Skeletal muscle satellite cell (primary cell): ENCODE results near the gene BMP7.

Experiments used
- H3K27me3 ChIP-seq: 2 replicates; pipeline ENCODE4 v1.7.0; 2013; ENCODE audit warnings: low read length; ENCODE audit not compliant: control insufficient read depth, insufficient read depth
- H3K36me3 ChIP-seq: 2 replicates; pipeline ENCODE4 v1.7.0; 2013; ENCODE audit warnings: mild to moderate bottlenecking, control low read depth, low read length; ENCODE audit not compliant: insufficient read depth
- H3K4me1 ChIP-seq: 2 replicates; pipeline ENCODE4 v1.7.0; 2013; ENCODE audit warnings: low read length; ENCODE audit not compliant: control insufficient read depth, insufficient read depth
- H3K4me2 ChIP-seq: 2 replicates; pipeline ENCODE4 v1.7.0; 2013; ENCODE audit warnings: mild to moderate bottlenecking, low read length
- H3K4me3 ChIP-seq: 2 replicates; pipeline ENCODE4 v1.7.0; 2013; ENCODE audit warnings: low read length
- H3K9ac ChIP-seq: 2 replicates; pipeline ENCODE4 v1.7.0; 2013; ENCODE audit warnings: mild to moderate bottlenecking, low read depth, low read length, moderate library complexity
- H3K9me3 ChIP-seq: replicated peaks from 2 replicates; pipeline ENCODE4 v1.7.0; 2013; ENCODE audit warnings: mild to moderate bottlenecking, control low read depth, low read length

Gene BMP7

GRCh38 chr20:57301026-57301425 is 34.6 kb upstream of the BMP7 start:
- H3K27me3 ChIP-seq = no peaks in the 10 kb centered on the region
- H3K36me3 ChIP-seq = no peaks in the 10 kb centered on the region
- H3K4me2 ChIP-seq = no peak overlapping the region
- H3K9ac ChIP-seq = no peak overlapping the region
- H3K4me1 ChIP-seq = no peaks in the 10 kb centered on the region
- no peaks in the 10 kb centered on the region for H3K9me3 ChIP-seq
- H3K4me3 ChIP-seq = no peak overlapping the region

DNA sequence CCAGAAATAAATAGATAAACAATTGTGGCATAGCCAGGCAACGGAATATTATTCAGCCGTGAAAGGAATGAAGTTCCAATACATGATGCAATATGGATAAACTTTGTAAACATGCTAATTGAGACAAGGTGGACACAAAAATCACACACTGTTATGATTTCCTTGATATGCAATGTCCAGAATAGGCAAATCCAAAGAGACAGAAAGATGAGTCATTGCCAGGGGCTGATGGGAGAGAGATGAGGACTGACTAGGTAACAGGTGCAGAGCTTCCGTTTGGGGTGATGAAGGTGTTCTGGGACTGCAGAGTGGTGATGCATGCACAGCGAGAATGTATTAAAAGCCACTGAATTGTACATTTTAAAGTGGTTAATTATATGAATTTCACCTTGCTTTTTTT is 32.0 kb upstream of the BMP7 start:
- Histone ChIP-seq H3K36me3 (no peaks in the 10 kb centered on the region), H3K4me2 (no peak overlapping the region), H3K27me3 (no peaks in the 10 kb centered on the region), H3K4me1 (no peaks in the 10 kb centered on the region), H3K9me3 (no peaks in the 10 kb centered on the region), H3K4me3 (no peak overlapping the region), H3K9ac (no peak overlapping the region)

- Histone ChIP-seq H3K4me3 (no peak overlapping the region), H3K9ac (no peak overlapping the region), H3K4me1 (no peaks in the 10 kb centered on the region), H3K27me3 (no peaks in the 10 kb centered on the region), H3K9me3 (no peaks in the 10 kb centered on the region), H3K36me3 (no peaks in the 10 kb centered on the region), H3K4me2 (no peak overlapping the region)
These were observed 28.1 kb upstream of the BMP7 start for GRCh38 chr20:57294550-57294949.

GRCh38 chr20:57293995-57294394 is 27.6 kb upstream of the BMP7 start:
- H3K4me2 ChIP-seq = no peak overlapping the region
- no peak overlapping the region for H3K9ac ChIP-seq
- H3K36me3 ChIP-seq = no peaks in the 10 kb centered on the region
- no peak overlapping the region for H3K4me3 ChIP-seq
- no peaks in the 10 kb centered on the region for H3K9me3 ChIP-seq
- H3K27me3 ChIP-seq = no peaks in the 10 kb centered on the region
- no peaks in the 10 kb centered on the region for H3K4me1 ChIP-seq

GRCh38 chr20:57292611-57293010 is 26.2 kb upstream of the BMP7 start:
- no peaks in the 10 kb centered on the region for H3K9me3 ChIP-seq
- no peak overlapping the region for H3K4me3 ChIP-seq
- no peak overlapping the region for H3K4me2 ChIP-seq
- H3K4me1 ChIP-seq = no peaks in the 10 kb centered on the region
- H3K36me3 ChIP-seq = no peaks in the 10 kb centered on the region
- H3K9ac ChIP-seq = no peak overlapping the region
- H3K27me3 ChIP-seq = peaks cover 6% of the 10 kb centered on the region

GRCh38 chr20:57291694-57292093 is 25.3 kb upstream of the BMP7 start:
- Histone ChIP-seq H3K4me3 (no peak overlapping the region), H3K9me3 (no peaks in the 10 kb centered on the region), H3K27me3 (peaks cover 6% of the 10 kb centered on the region), H3K9ac (no peak overlapping the region), H3K4me1 (no peaks in the 10 kb centered on the region), H3K36me3 (no peaks in the 10 kb centered on the region), H3K4me2 (no peak overlapping the region)

DNA sequence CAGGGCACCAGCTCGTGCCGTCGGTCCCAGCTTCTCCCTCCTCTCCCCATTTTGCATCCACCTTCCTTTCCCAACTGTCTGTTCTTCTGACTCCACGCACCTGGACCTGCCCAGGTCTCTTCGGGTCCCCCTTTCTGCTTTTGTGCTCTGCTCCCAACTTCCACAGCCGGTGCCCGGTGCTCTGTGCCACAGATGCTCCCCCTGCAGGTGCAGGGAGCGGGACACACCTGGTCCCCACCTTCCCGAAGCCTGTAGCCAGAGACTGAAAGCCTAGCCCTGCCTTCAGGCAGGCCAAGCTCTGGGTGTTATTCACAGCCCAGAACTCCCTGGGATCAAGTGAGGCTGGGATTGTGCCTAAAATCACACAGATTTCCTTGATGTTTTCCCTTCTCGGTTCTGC is 24.6 kb upstream of the BMP7 start:
- Histone ChIP-seq H3K4me3 (no peak overlapping the region), H3K4me2 (no peak overlapping the region), H3K36me3 (no peaks in the 10 kb centered on the region), H3K9ac (no peak overlapping the region), H3K4me1 (no peaks in the 10 kb centered on the region), H3K9me3 (no peaks in the 10 kb centered on the region), H3K27me3 (peaks cover 6% of the 10 kb centered on the region)

GRCh38 chr20:57290178-57290484 is 23.7 kb upstream of the BMP7 start:
- Histone ChIP-seq H3K4me2 (no peak overlapping the region), H3K9me3 (no peaks in the 10 kb centered on the region), H3K36me3 (no peaks in the 10 kb centered on the region), H3K27me3 (peaks cover 6% of the 10 kb centered on the region), H3K9ac (no peak overlapping the region), H3K4me1 (no peaks in the 10 kb centered on the region), H3K4me3 (no peak overlapping the region)

DNA sequence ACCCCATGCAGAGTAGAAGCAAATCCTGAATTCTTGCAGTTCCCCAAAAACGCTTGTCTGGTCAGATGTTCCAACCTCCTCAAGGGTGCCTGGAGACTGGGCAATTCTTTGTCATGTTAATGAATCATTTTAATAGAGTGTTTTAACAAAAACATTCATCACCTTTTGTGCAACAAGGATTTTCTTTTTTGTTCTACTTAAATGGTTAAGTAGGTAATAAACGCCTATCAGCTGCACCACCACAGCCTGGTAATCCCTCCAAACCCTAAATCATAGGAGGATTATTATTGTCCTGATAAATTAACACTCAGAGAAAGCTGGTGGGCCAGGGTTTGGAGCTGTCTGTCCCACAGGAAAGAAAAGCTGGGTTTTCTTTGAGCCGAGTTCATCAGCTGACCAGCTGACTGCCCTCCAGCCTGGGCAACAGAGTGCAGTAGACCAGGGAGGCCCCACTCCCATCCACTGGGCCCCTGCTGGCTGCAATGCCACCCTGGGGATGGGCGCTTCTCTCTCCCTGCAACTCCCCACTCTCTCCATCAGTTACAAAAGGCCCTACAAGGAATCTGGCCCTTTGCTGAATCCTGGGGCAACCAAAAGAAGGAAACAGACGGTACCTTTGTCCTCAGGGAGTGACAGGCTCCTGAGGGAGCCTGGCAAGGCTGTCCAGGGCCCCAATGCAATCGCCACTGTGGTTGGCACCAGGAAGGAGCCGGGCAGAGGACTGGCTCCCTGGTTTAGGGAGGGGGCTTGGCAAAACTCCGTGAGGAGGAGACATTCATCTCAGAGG is 23.1 kb upstream of the BMP7 start:
- H3K9ac ChIP-seq = no peak overlapping the region
- H3K36me3 ChIP-seq = no peaks in the 10 kb centered on the region
- H3K4me2 ChIP-seq = no peak overlapping the region
- no peak overlapping the region for H3K4me3 ChIP-seq
- H3K4me1 ChIP-seq = no peaks in the 10 kb centered on the region
- no peaks in the 10 kb centered on the region for H3K9me3 ChIP-seq
- H3K27me3 ChIP-seq = peaks cover 6% of the 10 kb centered on the region

- peaks cover 10% of the 10 kb centered on the region for H3K27me3 ChIP-seq
- H3K36me3 ChIP-seq = no peaks in the 10 kb centered on the region
- H3K4me3 ChIP-seq = no peak overlapping the region
These were observed 22.3 kb upstream of the BMP7 start for GRCh38 chr20:57288651-57289277.

DNA sequence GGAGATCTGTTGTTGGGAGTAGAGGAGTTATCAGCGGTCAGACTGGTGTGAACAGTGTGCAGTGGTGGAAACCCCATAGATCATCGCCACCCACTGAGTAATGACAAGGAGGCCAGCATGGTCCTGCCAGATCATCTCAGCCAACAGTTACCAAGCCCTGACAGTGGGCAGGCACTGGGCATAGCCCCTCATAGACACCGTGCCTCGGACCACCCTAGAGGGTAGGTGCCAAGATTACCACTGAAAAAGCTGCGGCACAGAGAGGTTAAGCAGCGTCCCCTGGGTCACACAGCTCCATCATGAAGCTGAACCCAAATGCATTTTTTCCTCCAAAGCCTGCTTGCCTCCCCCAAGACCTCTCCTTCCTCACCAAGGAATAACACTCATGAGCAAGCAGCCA is 21.5 kb upstream of the BMP7 start:
- no peak overlapping the region for H3K9ac ChIP-seq
- no peaks in the 10 kb centered on the region for H3K4me1 ChIP-seq
- H3K36me3 ChIP-seq = no peaks in the 10 kb centered on the region
- H3K4me3 ChIP-seq = no peak overlapping the region
- H3K4me2 ChIP-seq = no peak overlapping the region
- H3K9me3 ChIP-seq = no peaks in the 10 kb centered on the region
- peaks cover 14% of the 10 kb centered on the region for H3K27me3 ChIP-seq

More at GRCh38 chr20:57288651-57289277, 22.3 kb upstream of the BMP7 start:
- Histone ChIP-seq H3K4me1 (no peaks in the 10 kb centered on the region), H3K4me2 (no peak overlapping the region), H3K9me3 (no peaks in the 10 kb centered on the region), H3K9ac (no peak overlapping the region)
